ENCODE data around the gene ADORA2B. TPM values are rescaled to one million over a fixed set of nuclear protein-coding genes. Genes with fewer than 3 reads are reported as not detected.

ADORA2B gene
- total and polyA plus RNA-seq, 12 donors = 0.18 to 2.0 (median 0.64) TPM

DNA sequence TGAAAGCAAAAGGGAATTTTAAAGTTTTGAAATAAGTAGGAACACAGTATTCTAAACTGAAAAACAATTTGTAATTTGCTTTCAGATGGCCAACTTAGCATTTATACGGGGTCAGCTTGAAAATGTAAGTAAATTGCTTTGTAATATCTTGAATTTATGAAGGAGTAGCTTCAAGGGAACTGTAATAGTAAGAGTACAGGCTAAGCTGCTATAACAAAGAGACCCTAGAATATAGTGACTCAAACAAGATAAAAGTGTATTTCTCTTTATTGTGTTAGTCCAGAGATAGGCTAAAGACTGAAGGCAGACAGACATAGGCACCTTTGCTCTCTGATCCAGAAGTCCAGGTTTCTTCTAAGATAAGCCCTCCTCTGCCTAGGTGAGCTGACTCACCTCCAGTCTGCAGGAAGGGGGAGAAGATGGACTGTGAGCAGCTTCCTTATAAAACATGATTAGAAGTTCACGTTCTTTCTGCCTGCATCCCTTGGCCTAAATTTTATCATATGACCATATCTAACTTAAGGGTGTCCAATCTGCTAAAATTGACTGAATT lies 57.9 kb downstream of the ADORA2B start:
- Histone ChIP-seq H3K4me3 (no peak overlapping the region), H3K36me3 (peaks cover 0 to 69% (median 60%) of the 10 kb centered on the region in 9 donors), H3K27ac (peak overlapping the region in 7 of 10 donors; percentile 21 to 83 (median 62)), H3K9me3 (peaks cover 0 to 3% (median 0%) of the 10 kb centered on the region in 11 donors), H3K27me3 (no peaks in the 10 kb centered on the region), H3K4me1 (peaks cover 0 to 68% (median 40%) of the 10 kb centered on the region in 9 donors)
- no peak for ATAC-seq
- intact Hi-C loops (cut with DNase I) = no loop called here
- DNase-seq = no peak
- 92 to 96% methylated on average over 2 of the region's 2 CpGs for WGBS, 2 donors
- TF ChIP-seq, protein P1, sequence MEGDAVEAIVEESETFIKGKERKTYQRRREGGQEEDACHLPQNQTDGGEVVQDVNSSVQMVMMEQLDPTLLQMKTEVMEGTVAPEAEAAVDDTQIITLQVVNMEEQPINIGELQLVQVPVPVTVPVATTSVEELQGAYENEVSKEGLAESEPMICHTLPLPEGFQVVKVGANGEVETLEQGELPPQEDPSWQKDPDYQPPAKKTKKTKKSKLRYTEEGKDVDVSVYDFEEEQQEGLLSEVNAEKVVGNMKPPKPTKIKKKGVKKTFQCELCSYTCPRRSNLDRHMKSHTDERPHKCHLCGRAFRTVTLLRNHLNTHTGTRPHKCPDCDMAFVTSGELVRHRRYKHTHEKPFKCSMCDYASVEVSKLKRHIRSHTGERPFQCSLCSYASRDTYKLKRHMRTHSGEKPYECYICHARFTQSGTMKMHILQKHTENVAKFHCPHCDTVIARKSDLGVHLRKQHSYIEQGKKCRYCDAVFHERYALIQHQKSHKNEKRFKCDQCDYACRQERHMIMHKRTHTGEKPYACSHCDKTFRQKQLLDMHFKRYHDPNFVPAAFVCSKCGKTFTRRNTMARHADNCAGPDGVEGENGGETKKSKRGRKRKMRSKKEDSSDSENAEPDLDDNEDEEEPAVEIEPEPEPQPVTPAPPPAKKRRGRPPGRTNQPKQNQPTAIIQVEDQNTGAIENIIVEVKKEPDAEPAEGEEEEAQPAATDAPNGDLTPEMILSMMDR (IDR thresholded peaks at IDR 0.05) = no peak

DNA sequence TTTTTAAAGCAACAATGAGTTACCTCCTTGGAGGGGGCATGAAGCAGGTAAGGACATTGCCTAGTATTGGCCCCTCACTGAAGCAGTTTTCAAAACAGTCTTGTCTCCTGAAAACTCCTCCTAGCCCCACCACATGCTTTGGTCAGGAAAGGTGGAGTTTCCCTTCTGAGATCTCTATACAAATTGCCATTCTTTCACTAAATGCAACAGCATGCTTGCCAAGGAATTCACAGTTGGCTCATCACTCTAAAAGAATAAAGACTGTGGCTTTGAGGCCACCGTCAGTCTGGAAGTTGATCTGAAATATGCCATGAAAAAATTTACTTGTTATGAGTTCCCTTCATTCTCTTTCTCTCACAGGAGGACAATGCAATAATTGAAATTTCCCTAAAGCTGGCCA lies 58.9 kb downstream of the ADORA2B start:
- peaks cover 0 to 57% (median 30%) of the 10 kb centered on the region in 9 donors for H3K4me1 ChIP-seq
- H3K36me3 ChIP-seq = peaks cover 0 to 79% (median 70%) of the 10 kb centered on the region in 9 donors
- WGBS, 2 donors = 66 to 70% methylated on average over 1 of the region's 1 CpG
- no peak overlapping the region for H3K4me3 ChIP-seq
- peak in 1 of 2 donors; percentile 24 for DNase-seq
- TF ChIP-seq, protein P1 (IDR thresholded peaks at IDR 0.05) = no peak
- peak in 1 of 8 donors; percentile 2 for ATAC-seq
- intact Hi-C loops (cut with DNase I) = no loop called here
- H3K27me3 ChIP-seq = no peaks in the 10 kb centered on the region
- H3K9me3 ChIP-seq = peaks cover 0 to 3% (median 0%) of the 10 kb centered on the region in 11 donors
- H3K27ac ChIP-seq = peak overlapping the region; percentile 37 to 83 (median 58)

DNA sequence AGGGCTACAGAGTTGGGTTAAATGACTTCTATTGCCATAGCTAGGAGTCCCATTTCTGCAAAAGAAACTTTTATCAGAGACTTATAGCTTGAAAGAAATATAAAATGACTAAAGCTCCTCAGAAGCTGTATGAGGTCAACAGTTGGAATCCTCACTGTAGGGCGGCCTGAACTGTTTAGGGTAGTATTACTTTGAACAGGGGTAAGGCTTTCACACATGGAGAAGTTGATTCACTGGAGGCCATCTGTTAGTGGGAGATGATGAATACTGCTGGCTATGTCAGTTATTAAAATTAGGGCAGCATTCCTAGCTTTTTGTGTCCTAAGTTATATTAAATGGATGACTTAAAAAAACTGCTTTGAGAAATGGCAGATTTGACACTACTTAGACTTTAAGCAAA lies 60.7 kb downstream of the ADORA2B start:
- H3K9me3 ChIP-seq = peaks cover 0 to 3% (median 0%) of the 10 kb centered on the region in 11 donors
- DNase-seq (no peak), ATAC-seq (no peak)
- TF ChIP-seq, protein P1 (IDR thresholded peaks at IDR 0.05) = no peak
- no peaks in the 10 kb centered on the region for H3K27me3 ChIP-seq
- WGBS, 2 donors = 97% methylated on average over 1 of the region's 1 CpG
- peaks cover 0 to 50% (median 24%) of the 10 kb centered on the region in 9 donors for H3K4me1 ChIP-seq
- intact Hi-C loops (cut with DNase I) = no loop called here
- peak overlapping the region in 4 of 10 donors; percentile 53 to 83 (median 68) for H3K27ac ChIP-seq
- peaks cover 0 to 97% (median 70%) of the 10 kb centered on the region in 9 donors for H3K36me3 ChIP-seq
- no peak overlapping the region for H3K4me3 ChIP-seq

GRCh38 chr17:16007439-16007838 lies 62.5 kb downstream of the ADORA2B start:
- no peaks in the 10 kb centered on the region for H3K9me3 ChIP-seq
- WGBS, 2 donors = 84 to 86% methylated on average over 3 of the region's 3 CpGs
- TF ChIP-seq, protein P1 (IDR thresholded peaks at IDR 0.05) = no peak
- H3K4me3 ChIP-seq = no peak overlapping the region
- H3K27me3 ChIP-seq = no peaks in the 10 kb centered on the region
- no peak overlapping the region for H3K27ac ChIP-seq
- H3K36me3 ChIP-seq = peaks cover 0 to 100% (median 57%) of the 10 kb centered on the region in 9 donors
- ATAC-seq = no peak
- peaks cover 0 to 52% (median 22%) of the 10 kb centered on the region in 9 donors for H3K4me1 ChIP-seq
- intact Hi-C loops (cut with DNase I) = no loop called here
- no peak for DNase-seq

Data from heart right ventricle (tissue), 16 donors.